NCI-H146 treated with DMSO at 0.1 percent for 48 hours (cell line): ENCODE data around the gene PSMC3.

ENCODE experiments used
- DNase-seq: peaks from one replicate; lab custom pipeline; 2025; ENCODE audit not compliant: unreplicated experiment; lab: John Stamatoyannopoulos, UW

PSMC3 gene

GRCh38 chr11:47426062-47426956 lies at the start of gene PSMC3:
TSS of gene PSMC3 (minus strand) at chr11:47426439. CDS start at chr11:47426279, 160 bp downstream.
- DNase-seq = peak; percentile 95

DNA sequence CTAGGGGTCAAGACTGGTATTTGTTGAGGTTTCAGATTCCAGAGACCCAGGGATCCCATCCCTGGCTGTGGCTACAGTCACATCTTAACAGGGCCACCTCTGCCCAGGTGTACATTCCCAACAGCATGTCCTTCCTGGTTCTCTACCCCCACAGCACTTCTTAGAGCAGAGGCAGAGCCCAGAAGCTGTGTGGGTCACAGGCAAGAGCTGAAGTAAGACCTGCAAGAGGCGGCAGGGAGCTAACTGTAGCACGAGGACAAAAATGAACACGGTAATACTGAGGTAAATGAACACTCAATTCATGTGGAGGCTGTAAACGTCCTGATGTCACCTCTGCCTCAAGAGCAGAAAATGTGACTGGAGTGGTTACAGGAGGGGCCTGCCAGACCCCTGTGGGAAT lies 44.4 kb upstream of the PSMC3 start:
- no peak for DNase-seq

GRCh38 chr11:47469361-47470179 lies 43.3 kb upstream of the PSMC3 start:
- DNase-seq = no peak

GRCh38 chr11:47468598-47469214 lies 42.5 kb upstream of the PSMC3 start:
- DNase-seq = no peak

- DNase-seq = peak; percentile 81
Observed at GRCh38 chr11:47467357-47467756, 41.1 kb upstream of the PSMC3 start.

- peak; percentile 82 for DNase-seq
Observed at GRCh38 chr11:47466701-47467250, 40.5 kb upstream of the PSMC3 start.

DNA sequence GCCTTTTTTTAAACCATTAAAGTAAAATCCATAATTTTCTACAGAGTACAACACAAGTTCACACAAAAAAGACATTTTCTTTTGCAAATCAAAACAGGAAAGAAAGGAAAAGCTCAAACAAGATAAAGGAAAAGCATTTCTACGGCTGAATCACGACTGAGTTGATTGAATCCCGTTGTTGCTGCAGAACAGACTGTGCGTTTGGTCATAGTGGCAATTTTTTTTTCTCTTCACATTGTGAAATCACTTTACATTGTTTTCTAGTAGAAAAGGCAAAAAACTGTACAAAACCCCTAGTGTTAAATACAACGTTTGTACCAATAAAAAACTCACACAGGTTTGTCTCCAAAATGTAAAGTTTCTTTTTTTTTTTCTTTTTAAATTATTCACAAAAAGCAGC lies 40.0 kb upstream of the PSMC3 start:
- no peak for DNase-seq

GRCh38 chr11:47464483-47464882 lies 38.2 kb upstream of the PSMC3 start:
- no peak for DNase-seq

GRCh38 chr11:47461876-47462275 lies 35.6 kb upstream of the PSMC3 start:
- DNase-seq = no peak

- no peak for DNase-seq
Observed at GRCh38 chr11:47460571-47461235, 34.5 kb upstream of the PSMC3 start.

DNA sequence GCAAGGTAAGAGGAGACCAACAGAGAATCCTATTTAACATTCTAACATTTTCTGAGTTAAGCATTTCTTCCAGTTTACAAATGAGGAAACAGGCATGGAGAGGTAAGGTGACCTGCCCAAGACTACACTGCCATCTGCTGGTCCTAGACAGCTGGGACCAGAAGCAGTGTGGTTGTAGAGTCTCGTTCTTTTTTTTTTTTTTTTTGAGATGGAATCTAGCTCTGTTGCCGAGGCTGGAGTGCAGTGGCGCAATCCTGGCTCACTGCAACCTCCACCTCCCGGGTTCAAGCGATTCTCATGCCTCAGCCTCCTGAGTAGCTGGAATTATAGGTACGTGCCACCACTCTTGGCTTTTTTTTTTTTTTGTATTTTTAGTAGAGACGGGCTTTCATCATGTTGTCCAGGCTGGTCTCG lies 28.0 kb upstream of the PSMC3 start:
- peak; percentile 40 for DNase-seq

- no peak for DNase-seq
Observed at GRCh38 chr11:47453365-47453764, 27.1 kb upstream of the PSMC3 start.

GRCh38 chr11:47451990-47452389 lies 25.8 kb upstream of the PSMC3 start:
- DNase-seq = no peak

GRCh38 chr11:47451436-47451835 lies 25.2 kb upstream of the PSMC3 start:
- DNase-seq = no peak

GRCh38 chr11:47449541-47449940 lies 23.3 kb upstream of the PSMC3 start:
- no peak for DNase-seq

DNA sequence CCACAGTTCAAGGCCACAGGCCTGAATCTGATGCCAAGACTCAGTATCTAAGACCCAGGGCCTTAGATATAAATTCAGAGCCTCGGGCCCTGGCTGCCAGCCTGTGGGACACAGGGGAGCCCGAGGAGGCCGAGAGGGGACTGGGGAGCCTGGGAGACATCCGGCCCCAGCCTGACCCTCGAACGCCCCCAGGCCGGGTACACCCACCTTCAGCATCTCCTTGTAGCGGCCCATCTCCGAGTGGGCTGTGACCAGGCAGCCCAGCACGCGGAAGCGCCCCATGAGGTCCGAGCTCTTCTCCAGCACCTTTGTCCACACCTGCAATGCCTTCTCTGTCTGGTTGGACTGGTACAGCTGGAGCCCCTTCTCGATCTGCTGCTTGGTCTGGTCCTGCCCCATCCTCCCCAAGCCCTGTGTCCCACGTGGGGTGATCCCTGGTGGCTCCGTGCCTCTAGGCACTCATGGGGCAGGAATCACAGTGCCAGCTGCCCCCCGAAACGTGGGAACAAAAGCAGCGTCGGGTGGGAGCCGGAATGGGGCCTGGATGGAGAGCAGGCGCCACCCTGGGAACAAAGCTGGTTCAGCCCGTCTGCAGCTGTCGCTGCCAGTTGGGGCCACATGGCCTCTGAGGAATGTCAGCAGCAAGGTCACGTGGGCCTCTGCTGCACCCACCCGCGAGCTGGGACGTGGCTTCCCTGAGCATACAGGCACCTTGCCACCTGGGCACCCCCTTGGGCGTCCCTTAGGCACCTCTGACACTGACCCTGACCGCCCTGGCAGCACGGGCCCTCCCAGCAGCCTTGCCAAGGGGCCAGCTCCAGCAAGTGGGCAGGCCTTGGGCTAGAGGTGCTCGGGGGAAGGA lies 22.6 kb upstream of the PSMC3 start, which contains the start of gene RAPSN:
Gene RAPSN (minus strand): TSS at position 571 of the 862 bp plus-strand sequence. CDS start 172 bp downstream, at position 399.
- no peak for DNase-seq

DNA sequence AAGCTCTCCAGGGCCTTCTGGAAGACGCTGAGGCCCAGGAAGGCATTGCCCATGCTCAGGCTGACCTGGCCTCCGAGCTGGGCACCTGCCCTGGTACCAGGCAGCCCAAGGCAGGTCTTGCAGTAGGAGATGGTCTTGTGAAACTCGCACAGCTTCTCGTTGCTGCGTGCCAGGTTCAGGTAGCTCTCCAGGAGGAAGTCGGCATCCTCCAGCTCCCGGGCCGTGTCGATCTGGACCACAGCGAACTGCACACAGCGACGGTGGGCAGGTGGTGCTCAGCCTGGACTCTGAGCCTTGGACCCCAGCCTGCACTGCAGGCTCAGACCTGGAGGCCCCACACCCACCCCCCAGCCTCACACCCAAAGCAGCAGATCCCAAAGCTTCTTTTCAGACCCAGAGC lies 21.7 kb upstream of the PSMC3 start:
- no peak for DNase-seq

DNA sequence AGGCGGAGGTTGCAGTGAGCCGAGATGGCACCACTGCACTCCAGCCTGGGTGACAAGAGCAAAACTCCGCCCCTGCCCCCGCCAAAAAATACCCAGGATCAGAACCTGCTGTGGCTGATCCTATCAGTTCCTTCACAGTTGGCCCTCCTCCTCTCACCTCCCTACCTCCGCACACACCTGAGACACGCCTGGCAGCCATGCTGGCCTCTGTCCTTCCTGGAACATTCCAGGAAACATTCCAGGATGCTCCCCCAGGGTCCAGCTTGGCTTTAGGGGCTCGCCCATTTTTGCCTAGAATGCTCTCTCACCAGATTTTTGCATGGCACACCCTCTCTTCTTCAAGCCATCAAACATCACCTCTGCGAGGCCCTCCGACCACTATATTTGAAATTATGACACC lies 20.6 kb upstream of the PSMC3 start:
- no peak for DNase-seq

DNA sequence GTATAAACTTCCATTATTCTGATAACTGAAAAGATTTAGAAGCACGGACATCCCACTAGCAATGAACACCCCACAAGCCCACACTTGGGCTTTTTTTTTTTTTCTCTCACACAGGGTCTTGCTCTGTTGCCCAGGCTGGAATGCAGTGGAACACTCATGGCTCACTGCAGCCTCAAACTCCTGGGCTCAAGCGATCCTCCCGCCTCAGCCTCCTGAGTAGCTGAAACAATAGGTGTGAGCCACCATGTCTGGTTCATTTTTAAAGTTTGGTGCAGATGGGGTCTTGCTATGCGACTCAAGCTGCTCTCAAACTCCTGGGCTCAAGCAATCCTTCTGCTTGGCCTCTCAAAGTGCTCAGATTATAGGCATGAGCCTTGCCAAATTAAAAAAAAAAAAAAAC lies 19.6 kb upstream of the PSMC3 start:
- DNase-seq = no peak

- no peak for DNase-seq
Observed at GRCh38 chr11:47443817-47444216, 17.6 kb upstream of the PSMC3 start.
